WTC11 (cell line): ENCODE results near the gene SPHKAP.

Source experiments
- CTCF ChIP-seq: fragments of 200-600 bp; IDR thresholded peaks from 2 replicates; pipeline ENCODE4 v1.8.0; 2022; ENCODE audit warnings: antibody characterized with exemption
- NR3C1 ChIP-seq: sonication (generic); formaldehyde crosslinking; conservative IDR thresholded peaks from 2 replicates; pipeline ENCODE4 v1.8.1; 2023; ENCODE audit warnings: low read depth, mild to moderate bottlenecking, missing genetic modification reagents
- PREB ChIP-seq: sonication (generic); formaldehyde crosslinking; IDR thresholded peaks from 2 replicates; pipeline ENCODE4 v1.8.1; 2022; ENCODE audit warnings: mild to moderate bottlenecking, missing genetic modification reagents, moderate library complexity, borderline replicate concordance
- ZNF416 ChIP-seq: fragments of 250-450 bp; sonication (Bioruptor Pico); IDR thresholded peaks from 2 replicates; pipeline ENCODE4 v1.9.0; 2021; ENCODE audit warnings: mild to moderate bottlenecking, inconsistent platforms
- TF ChIP-seq, protein P1 (sequence below): sonication (generic); formaldehyde crosslinking; IDR thresholded peaks from 2 replicates; pipeline ENCODE4 v1.8.1; 2023; ENCODE audit warnings: mild to moderate bottlenecking, missing genetic modification reagents

- no peak for TF ChIP-seq CTCF
- TF ChIP-seq, protein P1, sequence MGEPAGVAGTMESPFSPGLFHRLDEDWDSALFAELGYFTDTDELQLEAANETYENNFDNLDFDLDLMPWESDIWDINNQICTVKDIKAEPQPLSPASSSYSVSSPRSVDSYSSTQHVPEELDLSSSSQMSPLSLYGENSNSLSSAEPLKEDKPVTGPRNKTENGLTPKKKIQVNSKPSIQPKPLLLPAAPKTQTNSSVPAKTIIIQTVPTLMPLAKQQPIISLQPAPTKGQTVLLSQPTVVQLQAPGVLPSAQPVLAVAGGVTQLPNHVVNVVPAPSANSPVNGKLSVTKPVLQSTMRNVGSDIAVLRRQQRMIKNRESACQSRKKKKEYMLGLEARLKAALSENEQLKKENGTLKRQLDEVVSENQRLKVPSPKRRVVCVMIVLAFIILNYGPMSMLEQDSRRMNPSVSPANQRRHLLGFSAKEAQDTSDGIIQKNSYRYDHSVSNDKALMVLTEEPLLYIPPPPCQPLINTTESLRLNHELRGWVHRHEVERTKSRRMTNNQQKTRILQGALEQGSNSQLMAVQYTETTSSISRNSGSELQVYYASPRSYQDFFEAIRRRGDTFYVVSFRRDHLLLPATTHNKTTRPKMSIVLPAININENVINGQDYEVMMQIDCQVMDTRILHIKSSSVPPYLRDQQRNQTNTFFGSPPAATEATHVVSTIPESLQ (CRISPR knock-in tag): no peak
- TF ChIP-seq NR3C1 (CRISPR knock-in tag): no peak
- TF ChIP-seq ZNF416: no peak
- TF ChIP-seq PREB (CRISPR knock-in tag): no peak
These were observed 40.5 kb downstream of the SPHKAP start for GRCh38 chr2:228140934-228141528.
